Vagina (tissue), 2 donors: Measurements from ENCODE around the gene CABCOCO1. TPM values are rescaled to one million over a fixed set of nuclear protein-coding genes. Genes with fewer than 3 reads are reported as not detected.

Experiments
- DNase-seq, 2 donors: peaks; one replicate each; pipeline ENCODE4 v3.0.0-alpha.2; 2017; ENCODE audit errors: extremely low spot score in 2 of 2
- H3K27ac ChIP-seq: fragments of 200-600 bp; sonication (generic); one replicate; pipeline ENCODE4 v1.5.1; 2019
- H3K27me3 ChIP-seq: fragments of 200-600 bp; sonication (generic); one replicate; pipeline ENCODE4 v1.5.1; 2019
- H3K36me3 ChIP-seq, 2 donors: fragments of 200-600 bp; sonication (generic); one replicate each; pipeline ENCODE4 v1.5.1; 2017 to 2019
- H3K4me1 ChIP-seq: fragments of 200-600 bp; sonication (generic); one replicate; pipeline ENCODE4 v1.5.1; 2019
- H3K4me3 ChIP-seq, 2 donors: fragments of 200-600 bp; sonication (generic); 1 replicate in 1 of 2; 2 replicates in 1 of 2; pipeline ENCODE4 v1.5.1; 2016 to 2019
- H3K9me3 ChIP-seq: fragments of 200-600 bp; sonication (generic); one replicate; pipeline ENCODE4 v1.5.1; 2019
- CTCF ChIP-seq, 3 experiments: fragments of 450-650 bp in 2 of 3; fragments of 200-600 bp in 1 of 3; sonication (generic) in 1 of 3; IDR thresholded peaks; one replicate each; pipeline ENCODE4 v1.5.1; 2017 to 2019; ENCODE audit warnings: antibody characterized with exemption in 3 of 3, mild to moderate bottlenecking in 2 of 3, moderate library complexity in 2 of 3
- POLR2A ChIP-seq, 2 donors: fragments of 450-650 bp; IDR thresholded peaks; one replicate each; pipeline ENCODE4 v1.6.1; 2017; ENCODE audit warnings: antibody characterized with exemption in 2 of 2, mild to moderate bottlenecking in 2 of 2, moderate library complexity in 2 of 2
- POLR2AphosphoS5 ChIP-seq, 2 donors: sonication (generic); formaldehyde crosslinking; IDR thresholded peaks; one replicate each; pipeline ENCODE4 v1.9.0; 2017; ENCODE audit warnings: antibody characterized with exemption in 2 of 2, mild to moderate bottlenecking in 2 of 2, low read depth in 1 of 2; ENCODE audit not compliant: insufficient read depth in 1 of 2
- intact Hi-C: fragments of 100-400 bp; cut with DNase I; formaldehyde crosslinking; loops from one replicate; pipeline ENCODE4 v1.15.1; 2023
- total RNA-seq: library from RNA; depleted of rRNA; stranded (reverse); fragments of >200 nt; gene quantifications from one replicate; pipeline ENCODE4 v1.2.3, GENCODE V29; 2016

CABCOCO1 gene
- total RNA-seq, 1 donor from 2014 or later: not detected

DNA sequence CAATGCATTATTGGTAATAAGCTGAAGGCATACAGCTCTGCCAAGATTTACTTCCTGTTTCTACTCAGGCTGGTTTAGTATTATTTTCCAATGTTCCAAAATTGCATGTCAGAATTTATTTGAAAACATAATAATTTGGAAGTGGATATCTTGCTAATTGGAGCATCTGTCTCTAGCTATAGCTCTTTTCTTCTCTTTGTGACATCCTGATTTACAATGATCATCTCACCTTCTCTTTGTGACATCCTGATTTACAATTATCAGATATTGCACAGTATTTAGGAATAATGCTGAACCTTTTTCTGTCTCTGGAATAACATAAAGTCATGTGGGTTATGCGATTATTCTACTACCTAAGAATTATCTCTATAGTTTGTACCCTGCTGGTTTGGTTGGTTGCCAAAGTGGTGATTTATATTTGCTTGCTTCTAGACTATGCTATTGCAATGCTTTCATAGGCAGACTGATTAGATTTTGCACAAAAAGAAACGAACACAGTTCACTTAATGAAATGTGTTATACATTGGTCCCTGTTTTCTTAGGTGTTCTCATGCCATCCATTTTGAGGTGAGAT lies 44.3 kb upstream of the CABCOCO1 start:
- H3K4me1 ChIP-seq: peaks cover 8% of the 10 kb centered on the region
- no peaks in the 10 kb centered on the region for H3K9me3 ChIP-seq
- TF ChIP-seq POLR2AphosphoS5 (IDR thresholded peaks at IDR 0.05; ENCODE audit: insufficient read depth in 1 of 2, low read depth in 1 of 2): no peak
- no peak for TF ChIP-seq CTCF (IDR thresholded peaks at IDR 0.05)
- no peak for TF ChIP-seq POLR2A (IDR thresholded peaks at IDR 0.05)
- no peak overlapping the region for H3K4me3 ChIP-seq
- no peak for DNase-seq
- no peak overlapping the region for H3K27ac ChIP-seq
- H3K36me3 ChIP-seq: no peaks in the 10 kb centered on the region
- intact Hi-C loops: no loop called here
- H3K27me3 ChIP-seq: no peaks in the 10 kb centered on the region

DNA sequence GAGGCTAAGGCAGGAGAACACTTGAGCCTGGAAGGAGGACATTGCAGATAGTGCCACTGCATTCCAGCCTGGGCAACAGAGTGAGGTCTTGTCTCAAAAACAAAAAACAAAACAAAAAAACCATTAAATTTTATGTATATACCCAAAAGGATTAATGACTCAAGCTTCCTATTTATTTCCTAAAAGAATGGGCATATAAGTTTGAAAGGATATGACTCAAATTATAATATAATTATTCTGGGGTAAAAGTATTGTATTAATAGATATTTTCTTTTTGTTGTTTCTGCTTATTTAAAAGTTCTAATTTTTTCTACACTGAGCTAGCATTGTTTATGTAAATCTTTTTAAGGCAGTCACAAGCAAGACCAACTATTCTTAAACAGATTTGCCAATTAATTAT lies 42.2 kb upstream of the CABCOCO1 start:
- peaks cover 10% of the 10 kb centered on the region for H3K4me1 ChIP-seq
- intact Hi-C loops: no loop called here
- TF ChIP-seq POLR2AphosphoS5 (IDR thresholded peaks at IDR 0.05; ENCODE audit: insufficient read depth in 1 of 2, low read depth in 1 of 2): no peak
- TF ChIP-seq CTCF (IDR thresholded peaks at IDR 0.05): no peak
- no peak for TF ChIP-seq POLR2A (IDR thresholded peaks at IDR 0.05)

DNA sequence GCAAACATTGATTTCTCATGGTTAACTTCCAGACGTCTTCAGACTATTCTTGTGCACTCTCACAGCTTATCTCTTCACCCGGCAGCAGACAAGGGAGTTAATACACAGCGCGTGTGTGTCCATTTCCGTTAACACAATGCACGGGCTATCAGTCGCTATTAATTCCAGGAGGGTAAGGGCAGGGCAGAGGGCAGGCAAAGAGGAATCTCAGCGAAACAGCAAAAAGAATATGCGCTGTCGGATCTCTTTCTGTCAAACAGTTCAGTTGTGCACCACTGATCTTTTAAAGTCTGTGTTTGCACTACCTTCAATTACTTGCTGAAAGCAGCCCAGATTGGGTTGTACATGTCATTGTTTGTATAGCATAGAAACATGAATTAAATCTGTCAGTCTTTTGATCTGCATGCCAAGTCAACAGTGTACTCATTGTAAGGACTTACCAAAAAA lies 41.1 kb upstream of the CABCOCO1 start:
- Histone ChIP-seq H3K27ac (no peak overlapping the region), H3K4me3 (no peak overlapping the region), H3K36me3 (no peaks in the 10 kb centered on the region), H3K4me1 (peaks cover 10% of the 10 kb centered on the region), H3K27me3 (no peaks in the 10 kb centered on the region), H3K9me3 (no peaks in the 10 kb centered on the region)
- DNase-seq: no peak
- intact Hi-C loops: no loop called here
- no peak for TF ChIP-seq POLR2A (IDR thresholded peaks at IDR 0.05)
- no peak for TF ChIP-seq POLR2AphosphoS5 (IDR thresholded peaks at IDR 0.05; ENCODE audit: insufficient read depth in 1 of 2, low read depth in 1 of 2)
- TF ChIP-seq CTCF (IDR thresholded peaks at IDR 0.05): no peak

More for the DNA sequence above, 42.2 kb upstream of the CABCOCO1 start:
- no peaks in the 10 kb centered on the region for H3K9me3 ChIP-seq
- H3K4me3 ChIP-seq: no peak overlapping the region
- DNase-seq: no peak
- H3K36me3 ChIP-seq: no peaks in the 10 kb centered on the region
- H3K27ac ChIP-seq: no peak overlapping the region
- H3K27me3 ChIP-seq: no peaks in the 10 kb centered on the region

DNA sequence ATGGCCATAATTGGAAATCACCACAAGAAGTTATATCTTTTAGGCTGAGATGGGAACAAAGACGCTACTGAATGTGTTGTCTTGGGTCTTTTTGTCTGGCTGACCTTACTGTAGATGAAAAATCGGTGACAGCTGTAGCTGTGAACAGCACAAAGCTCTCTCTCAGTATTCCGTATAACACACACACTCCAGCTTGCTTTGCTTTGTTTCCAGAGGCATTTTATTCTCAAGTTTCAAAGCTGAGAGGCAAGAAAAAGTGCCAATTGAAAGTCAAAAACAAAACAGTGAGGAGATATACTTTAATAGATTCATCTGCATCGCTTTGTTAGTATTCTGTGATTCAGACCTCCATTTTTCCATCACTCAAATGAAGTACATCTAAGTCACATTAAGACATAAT lies 39.6 kb upstream of the CABCOCO1 start:
- intact Hi-C loops: no loop called here
- Histone ChIP-seq H3K27me3 (no peaks in the 10 kb centered on the region), H3K4me3 (no peak overlapping the region), H3K27ac (no peak overlapping the region), H3K4me1 (peaks cover 10% of the 10 kb centered on the region), H3K36me3 (no peaks in the 10 kb centered on the region), H3K9me3 (no peaks in the 10 kb centered on the region)
- no peak for DNase-seq
- TF ChIP-seq POLR2A (IDR thresholded peaks at IDR 0.05): no peak
- no peak for TF ChIP-seq CTCF (IDR thresholded peaks at IDR 0.05)
- TF ChIP-seq POLR2AphosphoS5 (IDR thresholded peaks at IDR 0.05; ENCODE audit: insufficient read depth in 1 of 2, low read depth in 1 of 2): no peak

DNA sequence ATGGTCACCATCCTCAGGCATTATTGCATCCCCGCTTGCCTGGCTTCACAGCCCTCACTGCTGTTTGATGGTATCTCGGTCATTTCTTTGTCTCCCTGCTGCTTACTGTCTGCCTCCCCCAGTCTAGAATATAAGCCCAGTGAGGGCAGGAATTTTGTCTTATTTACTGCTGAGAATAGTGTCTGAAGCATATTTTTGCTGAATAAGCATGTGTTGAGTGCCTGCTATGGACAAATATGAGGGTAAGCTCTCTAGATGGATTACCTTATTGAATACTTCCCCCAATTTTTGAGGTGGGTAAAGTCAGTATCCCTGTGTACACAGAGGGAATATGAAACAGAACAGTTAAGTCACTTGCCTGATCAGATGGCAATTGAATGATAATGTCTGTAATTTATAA lies 36.5 kb upstream of the CABCOCO1 start:
- Histone ChIP-seq H3K4me3 (no peak overlapping the region), H3K9me3 (no peaks in the 10 kb centered on the region), H3K36me3 (no peaks in the 10 kb centered on the region), H3K27me3 (no peaks in the 10 kb centered on the region), H3K4me1 (peaks cover 16% of the 10 kb centered on the region), H3K27ac (no peak overlapping the region)
- intact Hi-C loops: no loop called here
- no peak for DNase-seq
- TF ChIP-seq CTCF (IDR thresholded peaks at IDR 0.05) (no peak), POLR2A (IDR thresholded peaks at IDR 0.05) (no peak), POLR2AphosphoS5 (IDR thresholded peaks at IDR 0.05; ENCODE audit: insufficient read depth in 1 of 2, low read depth in 1 of 2) (no peak)
